Peyer's patch (tissue), 4 donors: ENCODE measurements around the gene PIP4P1. TPM values are rescaled to one million over a fixed set of nuclear protein-coding genes. Genes with fewer than 3 reads are reported as not detected.
A peak's percentile ranks its signal among the peaks of the same experiment; 100 is the strongest.

Experiments
- DNase-seq, 3 donors: peaks; one replicate each; pipeline ENCODE4 v3.0.0-alpha.2; 2017 to 2019
- H3K27ac ChIP-seq, 4 donors: fragments of 200-600 bp; sonication (generic); one replicate each; pipeline ENCODE4 v1.5.1; 2016 to 2019
- H3K27me3 ChIP-seq, 2 donors: fragments of 200-600 bp; sonication (generic); one replicate each; pipeline ENCODE4 v1.5.1; 2019
- H3K36me3 ChIP-seq, 3 donors: fragments of 200-600 bp; sonication (generic); one replicate each; pipeline ENCODE4 v1.5.1; 2016 to 2019
- H3K4me1 ChIP-seq, 4 donors: fragments of 200-600 bp; sonication (generic); one replicate each; pipeline ENCODE4 v1.5.1; 2016 to 2019
- H3K4me3 ChIP-seq, 4 donors: fragments of 200-600 bp; sonication (generic); 1 replicate in 3 of 4; 2 replicates in 1 of 4; pipeline ENCODE4 v1.5.1; 2016 to 2019; ENCODE audit warnings: mild to moderate bottlenecking in 1 of 4
- H3K9me3 ChIP-seq, 4 donors: fragments of 200-600 bp; sonication (generic); one replicate each; pipeline ENCODE4 v1.5.1; 2016 to 2019; ENCODE audit warnings: mild to moderate bottlenecking in 1 of 4
- POLR2A ChIP-seq, 2 donors: fragments of 450-650 bp; IDR thresholded peaks; one replicate each; pipeline ENCODE4 v1.5.1; 2017; ENCODE audit warnings: antibody characterized with exemption in 2 of 2, mild to moderate bottlenecking in 2 of 2, moderate library complexity in 2 of 2
- small RNA-seq, 2 donors: library from RNA; depleted of rRNA; stranded (forward); fragments of <200 nt; gene quantifications; one replicate each; pipeline ENCODE3, GENCODE V24; 2016
- total RNA-seq, 4 donors: library from RNA; depleted of rRNA; stranded (reverse); fragments of >200 nt; gene quantifications; one replicate each; pipeline ENCODE4 v1.1.0, GENCODE V29; 2016
- TF ChIP-seq, protein P1 (sequence below), 6 experiments: fragments of 450-650 bp in 4 of 6; fragments of 200-600 bp in 2 of 6; sonication (generic) in 1 of 6; IDR thresholded peaks; one replicate each; pipeline ENCODE4 v1.5.1; 2017 to 2019; ENCODE audit warnings: antibody characterized with exemption in 6 of 6, mild to moderate bottlenecking in 3 of 6, moderate library complexity in 1 of 6

The PIP4P1 gene
- total RNA-seq, 4 donors from 2014 or later, result 22.3 to 60.9 (median 31.1) TPM

DNA sequence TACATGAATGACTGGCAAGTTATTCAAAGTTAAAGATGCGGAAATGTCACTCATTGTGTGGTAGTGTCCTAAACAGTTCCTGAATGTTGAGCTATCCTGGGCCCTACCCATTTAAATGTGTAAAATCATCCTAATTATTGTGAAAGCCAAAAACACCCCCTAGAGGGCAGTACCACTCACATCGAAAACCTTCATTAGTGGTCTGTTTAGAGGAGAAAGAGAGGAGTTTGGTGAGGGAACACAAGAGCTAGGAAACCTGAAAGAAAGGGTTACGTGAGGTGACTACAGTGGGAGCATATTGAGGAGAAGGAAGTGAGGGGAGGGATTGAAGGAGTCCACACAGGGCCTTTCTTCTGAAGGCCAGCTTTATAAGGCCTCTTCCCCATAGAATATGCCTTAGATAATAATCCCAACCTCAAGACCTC is 45.4 kb downstream of the PIP4P1 start:
- Histone ChIP-seq H3K27ac (peak overlapping the region; percentile 43 to 86 (median 72)), H3K4me1 (peaks cover 0 to 52% (median 8%) of the 10 kb centered on the region in 4 donors), H3K4me3 (peak overlapping the region in 1 of 4 donors; percentile 1), H3K36me3 (no peaks in the 10 kb centered on the region), H3K27me3 (no peaks in the 10 kb centered on the region), H3K9me3 (no peaks in the 10 kb centered on the region)
- TF ChIP-seq, protein P1, sequence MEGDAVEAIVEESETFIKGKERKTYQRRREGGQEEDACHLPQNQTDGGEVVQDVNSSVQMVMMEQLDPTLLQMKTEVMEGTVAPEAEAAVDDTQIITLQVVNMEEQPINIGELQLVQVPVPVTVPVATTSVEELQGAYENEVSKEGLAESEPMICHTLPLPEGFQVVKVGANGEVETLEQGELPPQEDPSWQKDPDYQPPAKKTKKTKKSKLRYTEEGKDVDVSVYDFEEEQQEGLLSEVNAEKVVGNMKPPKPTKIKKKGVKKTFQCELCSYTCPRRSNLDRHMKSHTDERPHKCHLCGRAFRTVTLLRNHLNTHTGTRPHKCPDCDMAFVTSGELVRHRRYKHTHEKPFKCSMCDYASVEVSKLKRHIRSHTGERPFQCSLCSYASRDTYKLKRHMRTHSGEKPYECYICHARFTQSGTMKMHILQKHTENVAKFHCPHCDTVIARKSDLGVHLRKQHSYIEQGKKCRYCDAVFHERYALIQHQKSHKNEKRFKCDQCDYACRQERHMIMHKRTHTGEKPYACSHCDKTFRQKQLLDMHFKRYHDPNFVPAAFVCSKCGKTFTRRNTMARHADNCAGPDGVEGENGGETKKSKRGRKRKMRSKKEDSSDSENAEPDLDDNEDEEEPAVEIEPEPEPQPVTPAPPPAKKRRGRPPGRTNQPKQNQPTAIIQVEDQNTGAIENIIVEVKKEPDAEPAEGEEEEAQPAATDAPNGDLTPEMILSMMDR (IDR thresholded peaks at IDR 0.05), result peak; percentile 34 to 69 (median 66)
- TF ChIP-seq POLR2A (IDR thresholded peaks at IDR 0.05), result no peak
- DNase-seq, result peak in 2 of 3 donors; percentile 41 to 62

DNA sequence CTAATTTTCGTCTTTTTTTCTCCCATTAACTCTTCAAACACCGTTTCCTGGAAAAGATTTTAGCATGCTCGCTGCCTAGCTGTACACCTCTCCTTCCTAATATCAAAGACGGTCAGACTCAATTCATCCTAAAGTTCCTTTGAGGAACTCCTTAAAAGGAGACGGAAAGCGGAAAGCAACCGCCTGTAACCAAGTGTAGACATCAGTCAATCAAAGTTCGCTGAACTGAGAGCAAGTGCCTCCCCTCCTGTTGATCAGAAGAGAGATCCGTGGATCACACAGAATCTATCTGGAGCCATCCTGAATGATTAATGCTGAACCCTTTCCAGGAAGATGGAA is 47.5 kb downstream of the PIP4P1 start:
- H3K27me3 ChIP-seq, result no peaks in the 10 kb centered on the region
- H3K36me3 ChIP-seq, result no peaks in the 10 kb centered on the region
- H3K27ac ChIP-seq, result peak overlapping the region; percentile 94 to 98 (median 96)
- H3K4me1 ChIP-seq, result peaks cover 0 to 44% (median 8%) of the 10 kb centered on the region in 4 donors
- peak overlapping the region; percentile 74 to 91 (median 84) for H3K4me3 ChIP-seq
- no peak for TF ChIP-seq POLR2A (IDR thresholded peaks at IDR 0.05)
- TF ChIP-seq, protein P1 (IDR thresholded peaks at IDR 0.05), result no peak
- no peaks in the 10 kb centered on the region for H3K9me3 ChIP-seq
- DNase-seq, result peak in 2 of 3 donors; percentile 54 to 58

- DNase-seq, result peak; percentile 87 to 95 (median 95)
- no peaks in the 10 kb centered on the region for H3K9me3 ChIP-seq
- H3K36me3 ChIP-seq, result peaks cover 0 to 4% (median 0%) of the 10 kb centered on the region in 3 donors
- TF ChIP-seq POLR2A (IDR thresholded peaks at IDR 0.05), result peak; percentile 94 to 95
- TF ChIP-seq, protein P1 (IDR thresholded peaks at IDR 0.05), result peak in 3 of 6 experiments; percentile 3 to 24 (median 23)
- peaks cover 0 to 42% (median 8%) of the 10 kb centered on the region in 4 donors for H3K4me1 ChIP-seq
- H3K27ac ChIP-seq, result peak within 1 kb of the TSS; percentile 94 to 98 (median 96)
- no peaks in the 10 kb centered on the region for H3K27me3 ChIP-seq
- H3K4me3 ChIP-seq, result peak within 1 kb of the TSS; percentile 74 to 91 (median 84)
Observed at GRCh38 chr14:20412876-20413743, 48.1 kb downstream of the PIP4P1 start, which contains the start of gene TEP1. TEP1 (minus strand) TSS chr14:20413501; CDS start chr14:20408439, 5,062 bp downstream.

DNA sequence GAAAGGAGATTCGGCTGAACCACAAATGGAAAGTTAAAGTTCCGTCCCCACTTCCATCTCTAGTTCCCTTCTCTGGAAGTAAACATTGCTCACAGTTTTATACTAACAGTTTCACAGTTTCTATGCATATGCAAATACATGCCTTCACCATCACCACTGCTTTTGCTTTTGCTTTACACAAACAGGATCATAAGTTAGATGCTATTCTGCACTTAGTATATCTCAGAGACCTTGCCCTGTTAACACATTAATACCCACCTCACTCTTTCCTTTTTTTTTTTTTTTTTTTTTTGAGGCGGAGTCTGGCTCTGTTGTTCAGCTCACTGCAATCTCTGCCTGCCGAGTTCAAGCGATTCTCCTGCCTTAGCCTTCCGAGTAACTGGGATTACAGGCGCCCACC is 48.8 kb downstream of the PIP4P1 start:
- no peak for DNase-seq
- H3K27me3 ChIP-seq, result no peaks in the 10 kb centered on the region
- H3K36me3 ChIP-seq, result peaks cover 0 to 11% (median 0%) of the 10 kb centered on the region in 3 donors
- TF ChIP-seq POLR2A (IDR thresholded peaks at IDR 0.05), result no peak
- TF ChIP-seq, protein P1 (IDR thresholded peaks at IDR 0.05), result no peak
- peak overlapping the region; percentile 94 to 98 (median 96) for H3K27ac ChIP-seq
- peaks cover 0 to 38% (median 8%) of the 10 kb centered on the region in 4 donors for H3K4me1 ChIP-seq
- H3K4me3 ChIP-seq, result peak overlapping the region; percentile 74 to 91 (median 84)
- H3K9me3 ChIP-seq, result no peaks in the 10 kb centered on the region

DNA sequence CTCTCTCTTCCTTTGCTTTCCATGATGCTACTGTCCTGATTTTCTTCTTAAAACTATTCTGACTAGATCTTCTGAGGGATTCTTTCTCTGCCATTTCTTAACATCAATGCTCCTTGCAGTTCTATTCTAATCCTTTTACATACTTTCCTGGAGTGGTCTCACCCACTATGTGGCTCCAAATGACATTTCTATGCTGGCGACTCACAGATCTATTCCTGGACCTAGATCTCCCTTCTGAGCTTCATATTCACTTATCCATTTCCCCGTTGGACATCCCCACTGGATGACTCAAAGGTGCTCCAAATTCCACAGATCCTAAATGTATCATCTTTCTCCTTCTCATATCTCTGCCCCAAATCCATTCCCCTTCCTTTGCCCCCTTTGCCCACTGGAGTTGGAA is 52.0 kb downstream of the PIP4P1 start:
- H3K27ac ChIP-seq, result no peak overlapping the region
- no peaks in the 10 kb centered on the region for H3K9me3 ChIP-seq
- H3K36me3 ChIP-seq, result peaks cover 0 to 43% (median 0%) of the 10 kb centered on the region in 3 donors
- H3K4me3 ChIP-seq, result no peak overlapping the region
- H3K4me1 ChIP-seq, result peaks cover 0 to 8% (median 2%) of the 10 kb centered on the region in 4 donors
- no peak for DNase-seq
- no peaks in the 10 kb centered on the region for H3K27me3 ChIP-seq
- no peak for TF ChIP-seq POLR2A (IDR thresholded peaks at IDR 0.05)
- TF ChIP-seq, protein P1 (IDR thresholded peaks at IDR 0.05), result no peak

Small RNA genes lying within 50 kb of the gene (small RNA-seq; reads per million reads assigned to genes)
- gene RNA5SP382, result 0 to 0.41 reads per million in 2 donors

Other genes with a start within 250 kb of the PIP4P1 start
- not detected for gene OR11H6, start 237.7 kb downstream of the PIP4P1 start, total RNA-seq
- gene OR11H7, start 232.5 kb downstream of the PIP4P1 start, total RNA-seq, result not detected
- not detected for gene OR11H4, start 222.1 kb downstream of the PIP4P1 start, total RNA-seq
- 10 to 100 TPM in 3 of 4 donors, 1 to 10 TPM in 1; 9.1 to 13.2 (median 11.6) TPM for gene TTC5, start 155.5 kb downstream of the PIP4P1 start, total RNA-seq
- gene CCNB1IP1, start 128.2 kb downstream of the PIP4P1 start, total RNA-seq, result 10 to 100 TPM; 21.5 to 52.0 (median 28.4) TPM
- 10 to 100 TPM in 3 of 4 donors, 1 to 10 TPM in 1; 7.7 to 39.6 (median 14.2) TPM for gene PARP2, start 117.8 kb downstream of the PIP4P1 start, total RNA-seq
- gene TEP1, start 47.9 kb downstream of the PIP4P1 start, total RNA-seq, result 100 to 1,000 TPM in 2 of 4 donors, 10 to 100 TPM in 2; 91.6 to 138 (median 110) TPM
- gene KLHL33, start 25.3 kb downstream of the PIP4P1 start, total RNA-seq, result under 1 TPM in 1 of 4 donors, not detected in 3; 0.13 TPM
- gene OSGEP, start 6.6 kb downstream of the PIP4P1 start, total RNA-seq, result 100 to 1,000 TPM in 3 of 4 donors, 10 to 100 TPM in 1; 58.3 to 112 (median 102) TPM
- 100 to 1,000 TPM in 1 of 4 donors, 10 to 100 TPM in 3; 79.8 to 142 (median 92.0) TPM for gene APEX1, start 6.2 kb downstream of the PIP4P1 start, total RNA-seq
- 10 to 100 TPM; 51.4 to 70.1 (median 53.7) TPM for gene PNP, start 8.0 kb upstream of the PIP4P1 start, total RNA-seq
- gene RNASE10, start 44.1 kb upstream of the PIP4P1 start, total RNA-seq, result not detected
- not detected for gene RNASE9, start 99.6 kb upstream of the PIP4P1 start, total RNA-seq
- not detected for gene RNASE11, start 126.6 kb upstream of the PIP4P1 start, total RNA-seq
- gene RNASE12, start 129.9 kb upstream of the PIP4P1 start, total RNA-seq, result not detected
- not detected for gene OR6S1, start 180.3 kb upstream of the PIP4P1 start, total RNA-seq
- gene RNASE4, start 223.1 kb upstream of the PIP4P1 start, total RNA-seq, result 10 to 100 TPM in 3 of 4 donors, 1 to 10 TPM in 1; 5.8 to 51.7 (median 33.6) TPM
- 10 to 100 TPM; 19.6 to 22.3 (median 20.0) TPM for gene ANG, start 227.3 kb upstream of the PIP4P1 start, total RNA-seq